IPS DF 19.7 (cell line): ENCODE results near the gene ME1.
"Not testable (repeated sequence)": the region's sequence is repeated elsewhere in the genome, so short reads cannot be mapped to it uniquely, and the experiment has no call there.

ENCODE experiments used
- DNase-seq: peaks from one replicate; pipeline ENCODE4 v3.0.0-alpha.2; 2013; ENCODE audit warnings: low read depth, low spot score

ME1 gene

DNA sequence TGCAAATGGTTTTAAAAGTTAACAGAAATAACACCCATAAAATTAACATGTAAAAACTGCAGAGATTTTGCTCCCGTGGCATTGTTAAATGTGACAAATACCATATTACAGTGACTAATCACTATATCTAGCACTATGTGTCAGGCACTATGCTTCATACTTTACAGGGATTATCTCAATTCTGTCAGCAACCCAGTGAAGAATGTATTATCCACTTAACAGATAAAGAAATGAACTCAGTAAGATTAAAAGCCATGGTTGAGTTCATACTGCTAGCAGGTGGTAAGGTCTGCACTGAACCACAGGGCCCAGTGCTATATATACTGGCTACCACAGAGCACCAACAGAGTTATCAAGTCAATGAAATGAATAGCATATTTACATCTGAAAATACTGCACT is 172.3 kb downstream of the ME1 start:
- DNase-seq: no peak

DNA sequence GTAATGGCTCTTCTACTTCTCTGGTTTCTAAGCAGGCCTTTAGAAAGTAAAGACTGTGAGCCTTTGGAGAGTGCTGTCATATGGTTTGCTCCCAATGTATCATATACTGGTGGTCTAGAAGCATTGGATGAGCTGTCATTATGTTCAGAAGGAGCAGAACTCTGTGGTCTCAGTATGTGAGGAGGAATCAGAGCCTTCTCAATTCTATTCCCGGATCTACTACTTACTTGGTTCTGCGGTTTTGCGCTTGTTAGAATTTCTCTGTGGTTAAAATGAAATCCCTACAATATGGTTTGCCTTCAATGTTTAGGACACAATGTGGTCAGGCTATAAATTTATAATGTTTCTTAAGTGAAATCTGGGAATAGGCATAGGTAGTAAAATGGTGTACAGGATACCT is 173.1 kb downstream of the ME1 start:
- DNase-seq: no peak

DNA sequence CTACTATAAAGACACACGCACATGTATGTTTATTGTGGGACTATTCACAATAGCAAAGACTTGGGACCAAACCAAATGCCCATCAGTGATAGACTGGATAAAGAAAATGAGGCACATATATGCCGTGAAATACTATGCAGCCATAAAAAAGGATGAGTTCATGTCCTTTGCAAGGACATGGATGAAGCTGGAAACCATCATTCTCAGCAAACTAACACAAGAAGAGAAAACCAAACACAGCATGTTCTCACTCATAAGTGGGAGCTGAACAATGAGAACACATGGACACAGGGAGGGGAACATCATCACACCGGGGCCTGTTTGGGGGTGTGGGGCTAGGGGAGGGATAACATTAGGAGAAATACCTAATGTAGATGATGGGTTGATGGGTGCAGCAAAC is 174.1 kb downstream of the ME1 start:
- not testable (repeated sequence) for DNase-seq

DNA sequence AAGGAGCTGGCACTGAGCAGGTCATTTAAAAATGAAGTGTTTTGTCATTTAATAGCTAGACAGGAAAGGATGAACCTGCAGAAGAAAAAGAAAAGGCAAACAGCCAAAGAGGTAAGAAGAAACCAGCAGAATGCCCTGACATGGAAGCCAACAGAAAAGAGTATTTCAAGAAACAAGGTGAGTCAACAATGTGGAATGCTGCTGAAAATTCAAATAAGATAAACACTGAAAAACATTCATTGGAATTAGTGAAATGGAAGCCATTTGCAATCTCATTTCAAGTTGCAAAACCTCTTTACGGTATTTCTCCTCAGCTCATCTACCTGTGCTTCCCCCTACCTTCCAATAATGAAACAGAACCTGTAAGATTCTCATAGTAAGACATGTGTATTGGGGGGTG is 178.1 kb downstream of the ME1 start:
- DNase-seq: peak; percentile 0

DNA sequence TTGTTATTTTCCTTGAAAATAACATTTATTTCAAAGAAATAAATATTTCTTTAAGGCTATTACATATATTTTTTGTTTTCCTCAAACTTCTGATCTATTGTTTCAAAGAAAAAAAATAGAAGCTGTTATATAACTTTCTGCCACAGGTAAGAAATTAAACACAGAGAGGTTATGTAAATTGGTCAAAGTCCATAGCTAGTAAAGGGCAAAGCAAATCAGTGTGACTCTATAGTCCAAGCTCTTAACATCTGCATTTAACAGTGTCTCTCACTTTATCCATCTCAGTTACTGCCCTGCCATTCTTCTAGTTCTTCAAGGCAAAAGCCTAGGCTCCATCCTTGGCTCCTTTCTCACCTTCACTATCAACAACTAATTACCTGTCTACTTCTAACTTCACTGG is 180.6 kb downstream of the ME1 start:
- no peak for DNase-seq

DNA sequence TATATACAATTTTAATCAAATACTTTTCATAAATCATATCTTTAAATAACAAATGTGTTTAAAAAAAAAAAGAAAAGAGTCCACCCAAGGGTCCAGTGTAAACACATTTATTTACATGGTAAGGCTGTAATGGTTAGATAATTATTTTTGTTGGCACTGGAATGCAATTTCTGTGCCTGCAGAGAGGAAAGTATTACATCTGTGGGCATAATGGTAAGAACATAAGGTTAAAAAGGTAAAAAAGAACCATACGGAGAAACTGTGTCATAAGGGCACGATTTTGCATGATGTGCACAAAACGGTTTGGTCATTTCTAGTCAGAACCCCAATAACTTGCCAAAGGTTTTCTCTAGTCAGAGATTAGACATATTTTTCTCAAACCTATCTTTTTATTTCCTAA is 183.4 kb downstream of the ME1 start:
- no peak for DNase-seq

DNA sequence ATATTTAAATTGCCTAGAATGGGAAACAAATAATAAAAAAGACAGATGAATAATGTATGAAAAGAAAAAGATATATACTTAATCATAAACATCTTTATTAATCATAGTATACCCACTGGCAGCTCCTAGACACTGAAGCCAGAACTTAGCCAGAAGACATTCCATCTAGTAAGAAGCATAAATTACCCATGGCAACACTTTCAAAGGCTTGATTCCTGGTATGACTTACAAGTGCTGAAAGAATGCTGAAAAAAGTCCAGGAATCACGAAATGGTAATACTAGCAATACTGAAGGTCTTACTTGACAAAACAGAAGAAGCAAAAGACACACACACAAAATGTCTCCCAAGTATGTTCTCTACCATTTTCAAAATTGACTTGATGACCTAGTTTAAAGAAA is 199.7 kb downstream of the ME1 start:
- no peak for DNase-seq

DNA sequence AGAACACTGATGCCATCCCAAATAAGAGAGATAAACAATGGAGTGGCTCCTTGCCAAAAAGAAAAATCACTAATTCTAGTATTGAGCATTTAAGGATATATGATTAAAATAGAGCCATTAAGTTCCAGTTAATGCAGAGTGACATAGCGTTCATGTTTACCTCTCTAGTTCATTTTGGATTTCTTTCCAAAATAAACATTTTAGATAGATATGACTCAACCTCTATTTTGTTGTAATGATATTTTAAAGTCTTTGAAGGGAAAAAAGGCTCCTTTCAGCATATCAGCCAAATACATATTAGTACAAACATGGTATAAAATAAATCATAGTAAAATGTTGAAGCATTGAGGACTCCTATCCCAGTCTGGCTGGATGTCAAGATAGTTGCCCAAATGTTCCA is 204.3 kb downstream of the ME1 start:
- DNase-seq: no peak

DNA sequence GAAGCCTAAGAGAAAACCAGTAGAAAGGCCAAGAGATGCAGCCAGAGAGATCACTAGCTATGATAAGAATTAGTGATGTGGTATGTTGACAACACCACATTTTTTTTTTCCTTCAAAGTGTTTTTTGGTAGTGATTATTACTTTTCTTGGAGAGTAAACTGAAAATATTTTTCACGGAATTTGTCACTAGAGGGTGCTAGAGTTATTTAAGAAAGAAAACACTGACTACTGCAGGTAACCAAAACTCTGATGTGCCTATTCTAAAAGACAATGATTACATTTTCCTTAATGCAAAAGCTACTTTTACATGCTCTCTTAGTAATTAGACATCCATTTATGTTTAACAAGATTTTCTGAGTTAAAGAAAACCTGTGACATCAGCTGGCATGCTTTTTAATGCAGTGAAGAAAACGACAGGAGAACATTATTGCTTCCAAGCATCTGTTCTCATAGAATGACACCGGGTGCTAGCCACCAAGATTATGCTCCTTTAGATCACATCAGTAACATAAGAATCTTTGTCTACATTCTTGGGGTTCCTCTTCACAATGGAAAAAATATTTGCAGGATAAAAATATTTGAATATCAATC is 208.9 kb downstream of the ME1 start:
- DNase-seq: no peak

DNA sequence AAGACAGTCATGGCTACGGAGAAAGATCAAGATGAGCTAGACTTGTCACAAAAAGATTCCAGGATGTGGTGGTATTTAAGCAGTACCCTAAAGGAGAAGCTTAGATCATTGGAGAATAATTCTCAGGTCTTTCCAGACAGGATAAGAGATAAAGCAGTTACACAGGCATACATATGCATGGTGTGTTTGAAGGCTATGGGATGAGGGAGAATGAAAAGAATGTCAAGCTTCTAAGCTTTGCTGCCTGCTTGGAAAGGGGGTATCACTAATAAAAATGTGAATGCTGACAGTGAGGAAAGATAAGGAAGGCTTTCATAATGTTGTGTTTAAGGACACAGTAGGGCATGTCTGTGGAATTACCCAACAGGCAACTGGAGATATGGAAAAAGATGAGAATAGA is 209.6 kb downstream of the ME1 start:
- no peak for DNase-seq

DNA sequence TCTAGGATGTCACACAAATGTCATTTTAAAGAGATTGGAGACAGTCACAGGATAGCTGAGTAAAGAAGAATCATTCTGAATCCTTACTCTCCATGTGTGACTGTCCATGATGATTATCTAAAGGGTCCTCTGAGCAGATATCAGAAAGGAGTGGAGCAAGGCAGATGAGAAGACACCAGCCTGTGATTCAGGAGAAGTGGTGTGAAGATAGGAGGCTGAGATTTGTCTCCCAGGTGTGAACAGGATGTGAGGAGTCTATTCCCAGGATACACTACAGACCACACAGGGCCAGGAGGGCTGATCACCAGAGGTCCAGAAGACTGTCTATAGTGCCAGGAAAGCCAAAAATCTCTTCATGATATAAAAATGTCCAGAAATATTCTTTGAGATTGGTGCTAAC is 210.7 kb downstream of the ME1 start:
- no peak for DNase-seq

DNA sequence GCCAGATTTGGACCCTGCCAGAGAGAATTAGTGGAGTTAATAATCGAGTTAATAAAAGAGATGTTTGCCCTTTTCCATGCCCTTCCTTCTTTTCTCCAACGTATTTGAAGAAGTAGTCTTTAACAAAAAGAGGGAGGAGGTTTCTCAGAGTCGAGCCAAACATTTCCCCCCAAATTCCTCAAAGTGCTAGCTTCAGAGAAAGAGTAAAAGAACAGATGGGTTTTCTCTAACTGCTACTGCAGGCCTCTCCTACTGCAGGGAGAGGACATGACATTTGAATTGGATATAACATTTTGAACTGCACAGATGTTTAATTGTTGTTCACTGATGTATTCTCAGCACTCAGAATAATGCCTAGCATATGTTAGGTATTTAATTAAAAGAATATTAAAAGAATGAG is 212.2 kb downstream of the ME1 start:
- DNase-seq: no peak

DNA sequence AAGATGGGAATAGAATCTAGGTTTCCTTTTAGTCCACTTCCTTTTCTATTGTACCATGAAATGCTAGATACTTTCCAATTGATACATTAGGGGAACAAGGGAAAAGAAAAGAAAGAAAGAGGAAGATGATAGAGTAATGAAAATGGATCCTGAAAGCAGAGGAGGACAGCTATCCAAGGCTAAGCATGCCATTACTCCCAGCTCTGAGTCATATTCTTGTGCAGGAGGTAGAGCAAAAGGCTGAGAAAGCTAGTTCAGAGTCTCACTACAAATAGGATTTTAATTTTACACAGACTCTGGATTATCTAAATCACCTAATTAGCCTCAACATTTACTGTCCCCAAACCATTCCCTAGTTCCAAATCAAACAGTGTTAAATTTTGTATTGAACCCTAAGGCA is 214.0 kb downstream of the ME1 start:
- DNase-seq: no peak

DNA sequence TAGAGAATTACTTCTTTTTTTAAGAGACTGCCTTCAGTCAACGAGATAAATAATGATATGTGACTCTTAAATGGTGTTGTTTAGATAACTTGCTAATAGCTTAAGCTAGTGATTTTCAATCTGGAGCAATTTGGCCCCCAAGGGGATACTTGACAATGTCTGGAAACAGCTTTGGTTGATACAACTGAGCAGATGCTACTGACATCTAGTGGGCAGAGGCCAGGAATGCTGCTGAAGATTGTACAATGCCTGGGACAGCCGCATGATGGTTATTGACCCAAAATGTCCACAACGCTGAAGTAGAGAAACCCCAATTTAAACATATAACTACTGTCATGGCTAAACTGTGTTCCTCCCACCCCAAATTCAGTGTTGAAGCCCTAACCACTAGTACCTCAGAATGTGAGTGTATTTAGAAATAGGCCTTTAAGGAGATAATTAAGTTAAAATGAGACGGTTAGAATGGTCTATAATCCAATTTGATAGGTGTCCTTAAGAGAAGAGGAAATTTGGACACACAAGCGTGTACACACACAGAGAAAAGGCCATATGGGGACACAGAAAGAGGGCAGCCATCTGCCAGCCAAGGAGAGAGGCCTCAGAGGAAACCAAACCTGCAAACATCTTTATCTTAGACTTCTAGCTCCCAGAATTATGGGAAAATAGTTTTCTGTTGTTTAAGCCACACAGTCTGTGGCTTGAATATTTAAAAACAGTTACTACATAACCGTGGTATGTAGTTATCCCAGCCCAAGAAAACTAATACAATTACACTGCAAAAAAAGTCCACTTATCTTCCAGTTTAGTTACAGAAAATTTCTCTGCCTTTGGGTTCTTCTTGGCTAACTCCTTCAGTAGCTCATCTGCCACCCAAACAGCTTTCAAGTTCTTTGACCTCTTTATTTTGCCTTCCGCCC is 215.5 kb downstream of the ME1 start:
- DNase-seq: peak; percentile 23

DNA sequence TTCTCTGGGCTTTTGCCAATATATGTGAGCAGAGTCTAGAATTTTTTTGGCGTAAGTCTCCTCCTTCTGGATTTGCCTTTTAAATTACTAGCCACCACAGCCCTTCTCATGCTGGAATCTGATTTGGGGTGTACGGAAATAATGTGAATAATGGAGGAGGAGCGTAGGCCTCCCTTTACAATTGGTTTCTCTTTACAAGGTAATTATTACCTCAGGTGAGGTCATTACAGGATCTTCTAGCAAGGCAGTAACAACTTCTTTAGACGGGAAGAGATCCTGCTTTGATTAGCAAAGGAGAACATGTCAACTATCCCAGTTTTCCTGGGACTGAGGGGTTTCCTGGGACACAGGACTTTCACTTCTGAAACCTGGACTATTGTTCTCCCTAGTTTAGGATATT is 228.8 kb downstream of the ME1 start:
- DNase-seq: no peak

DNA sequence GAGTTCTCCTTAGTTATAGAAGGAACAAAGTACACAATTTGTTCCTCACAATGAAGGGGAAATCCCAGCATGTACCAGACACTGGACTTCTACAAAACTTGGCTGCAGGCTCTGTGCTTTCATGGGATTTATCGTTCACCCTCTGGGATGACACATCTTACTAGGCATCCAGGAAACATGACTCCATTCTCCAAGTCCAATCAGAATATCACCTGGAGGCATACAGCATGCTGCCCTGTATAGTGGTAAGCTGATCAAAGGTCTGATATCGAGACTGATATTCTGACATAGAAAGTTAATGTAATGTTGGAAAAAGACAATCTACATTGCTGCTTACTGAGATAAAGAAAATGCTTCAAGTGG is 231.0 kb downstream of the ME1 start:
- no peak for DNase-seq

DNA sequence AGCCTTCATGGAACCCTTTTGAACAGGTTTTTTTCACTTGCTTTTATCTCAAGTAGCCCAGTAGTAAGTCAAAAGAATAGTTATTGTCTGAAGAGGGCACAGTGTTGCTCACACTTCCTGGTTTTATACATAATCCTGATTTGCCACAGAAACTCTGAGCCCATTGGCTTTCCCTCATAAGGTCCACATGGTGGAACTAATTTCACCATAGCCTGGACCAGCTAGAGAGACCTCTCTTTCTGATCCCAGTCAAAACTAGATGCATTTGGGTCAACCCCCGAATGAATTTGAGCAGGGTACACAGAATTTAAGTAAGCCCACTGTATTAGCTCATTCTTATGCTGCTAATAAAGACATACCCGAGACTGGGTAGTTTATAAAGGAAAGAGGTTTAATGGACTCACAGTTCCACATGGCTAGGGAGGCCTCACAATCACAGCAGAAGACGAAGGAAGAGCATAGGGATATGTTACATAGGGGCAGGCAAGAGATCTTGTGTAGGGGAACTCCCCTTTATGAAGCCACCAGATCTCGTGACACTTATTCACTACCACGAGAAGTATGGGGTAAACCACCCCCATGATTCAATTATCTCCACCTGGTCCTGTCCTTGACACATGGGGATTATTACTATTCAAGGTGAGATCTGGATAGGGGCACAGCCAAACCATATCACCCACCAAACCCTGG is 231.5 kb downstream of the ME1 start:
- DNase-seq: no peak

DNA sequence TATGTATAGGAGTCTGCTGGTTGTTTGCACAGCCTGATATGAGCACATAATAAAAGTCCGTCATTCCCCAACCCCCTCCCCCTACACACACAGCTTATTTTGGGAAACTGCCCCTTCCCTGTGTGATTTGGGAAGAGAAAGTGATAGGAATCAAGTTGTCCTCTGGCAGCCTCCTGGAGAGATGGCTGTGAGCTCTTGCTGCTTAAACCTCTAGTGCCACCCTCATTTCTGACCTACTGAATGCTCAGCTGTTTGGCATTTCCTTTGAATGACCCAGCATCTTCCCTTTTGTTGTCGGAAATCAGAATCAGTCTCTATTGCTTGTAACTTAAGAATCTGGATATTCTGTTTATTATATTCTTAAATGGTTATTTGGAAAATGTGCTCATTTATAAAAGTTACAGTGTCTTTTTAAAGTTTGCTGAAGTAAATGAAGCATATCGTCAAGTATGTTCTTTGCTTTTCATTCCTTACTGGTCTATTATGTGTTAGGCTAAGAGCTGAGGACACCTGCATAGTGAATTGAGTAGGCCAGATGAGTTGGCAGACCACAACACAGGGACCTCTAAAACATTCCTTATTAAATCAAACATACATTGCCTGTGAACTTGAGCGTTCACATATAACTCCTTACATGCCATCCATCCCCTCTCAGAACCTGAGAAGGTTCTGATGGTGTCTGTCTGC is 232.2 kb downstream of the ME1 start:
- DNase-seq: no peak

DNA sequence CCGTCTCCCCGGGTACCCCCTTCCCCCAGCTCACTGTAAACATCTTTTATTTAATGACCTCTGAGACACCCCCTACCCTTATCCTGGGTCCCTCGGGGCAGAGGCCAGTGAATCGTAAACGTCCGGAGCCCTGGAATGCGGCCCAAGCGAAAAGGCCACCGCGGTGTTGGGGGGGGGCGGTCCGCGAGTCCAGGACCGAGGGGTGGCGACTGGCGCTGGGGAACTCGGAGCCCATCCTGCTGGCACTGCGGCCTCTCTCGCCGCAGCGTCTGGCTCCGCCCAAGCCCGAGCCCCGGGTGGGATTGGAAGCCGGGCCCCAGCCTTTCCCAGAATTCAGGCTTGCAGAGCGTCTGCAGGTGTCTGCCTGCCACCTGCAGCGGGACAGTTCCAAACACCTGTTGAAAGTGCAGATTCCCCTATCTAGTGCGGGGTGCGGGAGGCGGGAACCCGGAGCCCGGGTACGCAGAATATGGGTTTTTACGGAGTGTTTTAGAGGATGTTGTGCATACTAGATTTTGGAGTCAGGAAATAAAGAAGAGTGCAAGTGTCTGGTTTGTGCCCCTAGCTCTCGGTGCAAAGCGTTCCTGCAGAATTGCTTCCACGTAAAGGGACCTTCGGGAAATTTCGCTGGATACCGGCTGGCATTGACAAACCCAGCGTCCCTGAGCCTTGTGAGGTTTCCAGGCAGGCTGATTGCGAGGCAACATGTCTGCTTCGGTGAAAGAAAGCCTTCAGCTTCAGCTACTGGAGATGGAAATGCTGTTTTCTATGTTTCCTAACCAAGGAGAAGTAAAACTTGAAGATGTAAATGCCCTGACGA is 236.9 kb downstream of the ME1 start:
- DNase-seq: peak; percentile 33

DNA sequence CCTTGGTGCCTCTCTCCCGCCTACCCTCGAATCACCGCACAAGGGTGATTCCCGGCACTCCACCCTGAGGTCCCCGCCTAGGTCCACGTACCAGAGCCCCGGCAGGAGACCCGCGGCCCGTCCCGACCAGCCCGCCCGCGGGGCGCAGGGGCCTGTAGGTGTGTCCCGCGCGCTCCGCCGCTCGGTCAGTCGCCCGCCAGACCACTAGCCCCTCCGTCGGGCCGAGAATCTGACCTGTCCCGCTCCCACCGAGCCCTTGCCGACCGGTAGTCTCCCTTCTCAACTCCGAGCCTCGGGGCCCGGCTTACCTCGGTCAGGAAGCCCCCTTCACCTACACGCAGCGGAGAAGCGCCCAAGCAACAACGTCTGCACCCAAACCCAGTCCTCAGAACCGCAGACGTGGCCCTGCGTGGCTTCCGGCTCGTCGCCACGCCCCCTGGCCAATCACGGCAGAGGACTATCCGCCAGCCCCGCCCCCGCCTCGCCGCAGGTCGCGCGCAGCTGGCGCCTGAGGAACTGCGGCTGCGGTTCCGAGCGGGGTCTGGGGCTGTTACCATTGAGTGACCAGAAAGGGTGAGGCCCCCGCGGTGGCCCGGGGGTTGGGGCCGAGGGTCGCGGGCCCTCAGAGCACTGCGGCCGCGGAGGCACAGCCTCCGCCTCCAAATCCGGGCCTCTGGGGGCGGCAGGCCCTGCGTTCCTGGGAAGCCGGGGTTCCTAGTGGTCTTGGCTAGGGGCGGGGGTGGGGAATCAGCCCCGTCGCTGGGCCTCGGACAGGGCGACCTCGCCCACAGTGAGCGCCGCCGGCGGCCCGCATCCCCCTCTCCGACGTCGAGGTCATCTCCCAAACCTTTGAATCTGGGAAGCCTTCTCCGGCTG is 237.7 kb downstream of the ME1 start, which contains the start of the genes PGM3 and RWDD2A:
Gene PGM3, minus strand, starts transcription at position 395 of the 876 bp plus-strand sequence. CDS start 2,253 bp downstream, outside the sequence.
Gene RWDD2A, plus strand, starts transcription at position 487 of the 876 bp plus-strand sequence. CDS start 1,095 bp downstream, outside the sequence.
- peak; percentile 25 for DNase-seq
